ENCODE data around the gene OR1I1. TPM values are rescaled to one million over a fixed set of nuclear protein-coding genes. Genes with fewer than 3 reads are reported as not detected.
A peak's percentile ranks its signal among the peaks of the same experiment; 100 is the strongest.

The OR1I1 gene
- total and polyA plus RNA-seq, 8 donors = not detected

DNA sequence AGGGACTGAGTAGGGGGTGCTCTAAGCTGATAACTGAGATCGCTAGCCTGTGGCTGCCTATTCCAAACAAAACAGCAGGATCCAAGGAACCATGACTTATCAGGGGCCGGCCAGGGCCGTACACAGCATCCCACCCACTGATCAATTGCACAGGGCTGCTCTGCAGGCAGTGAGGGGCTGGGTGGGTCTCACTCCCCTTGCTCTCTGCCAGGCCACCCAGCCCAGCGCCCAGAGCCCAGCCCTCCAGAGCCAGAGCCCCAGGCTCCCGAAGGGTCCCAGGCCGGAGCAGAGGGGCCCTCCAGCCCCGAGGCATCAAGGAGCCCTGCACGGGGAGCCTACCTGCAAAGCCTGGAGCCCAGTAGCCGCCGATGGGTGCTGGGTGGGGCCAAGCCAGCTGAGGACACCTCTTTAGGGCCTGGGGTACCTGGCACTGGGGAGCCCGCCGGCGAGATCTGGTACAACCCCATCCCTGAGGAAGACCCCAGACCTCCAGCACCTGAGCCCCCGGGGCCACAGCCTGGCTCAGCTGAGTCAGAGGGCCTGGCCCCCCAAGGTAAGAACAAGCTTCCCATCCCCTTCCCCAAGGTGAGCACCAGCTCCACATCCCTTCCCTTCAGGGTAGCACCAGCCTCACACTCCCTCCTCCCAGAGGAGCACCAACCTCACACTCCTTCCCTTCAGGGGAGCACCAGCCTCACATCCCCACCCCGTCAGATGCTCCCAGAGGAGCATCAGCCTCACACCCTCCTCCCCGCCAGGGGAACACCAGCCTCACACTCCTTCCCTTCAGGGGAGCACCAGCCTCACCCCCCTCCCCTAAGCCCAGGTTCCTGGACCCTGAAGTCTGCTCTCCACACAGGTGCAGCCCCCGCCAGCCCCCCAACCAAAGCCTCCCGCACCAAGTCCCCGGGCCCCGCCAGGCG is 27.1 kb downstream of the OR1I1 start:
- WGBS, 5 donors = 74 to 91% (median 82%) methylated on average over 8 to 21 of the region's 21 CpGs
- peaks cover under 1 to 31% (median 17%) of the 10 kb centered on the region in 4 donors for H3K4me1 ChIP-seq
- H3K27ac ChIP-seq = peak overlapping the region in 3 of 5 donors; percentile 89 to 95 (median 93)
- peak overlapping the region in 2 of 4 donors; percentile 62 to 75 for H3K4me3 ChIP-seq
- H3K9me3 ChIP-seq = peaks cover 0 to 12% (median 8%) of the 10 kb centered on the region in 4 donors
- peaks cover 5 to 52% (median 46%) of the 10 kb centered on the region in 4 donors for H3K36me3 ChIP-seq
- peaks cover 0 to 38% (median 5%) of the 10 kb centered on the region in 3 donors for H3K27me3 ChIP-seq
- intact Hi-C loops (cut with DNase I; ENCODE audit: low total_unique reads) = no loop called here
- no peak for TF ChIP-seq POLR2AphosphoS5 (IDR thresholded peaks at IDR 0.05)
- TF ChIP-seq POLR2A (IDR thresholded peaks at IDR 0.05) = no peak
- TF ChIP-seq, protein P1, sequence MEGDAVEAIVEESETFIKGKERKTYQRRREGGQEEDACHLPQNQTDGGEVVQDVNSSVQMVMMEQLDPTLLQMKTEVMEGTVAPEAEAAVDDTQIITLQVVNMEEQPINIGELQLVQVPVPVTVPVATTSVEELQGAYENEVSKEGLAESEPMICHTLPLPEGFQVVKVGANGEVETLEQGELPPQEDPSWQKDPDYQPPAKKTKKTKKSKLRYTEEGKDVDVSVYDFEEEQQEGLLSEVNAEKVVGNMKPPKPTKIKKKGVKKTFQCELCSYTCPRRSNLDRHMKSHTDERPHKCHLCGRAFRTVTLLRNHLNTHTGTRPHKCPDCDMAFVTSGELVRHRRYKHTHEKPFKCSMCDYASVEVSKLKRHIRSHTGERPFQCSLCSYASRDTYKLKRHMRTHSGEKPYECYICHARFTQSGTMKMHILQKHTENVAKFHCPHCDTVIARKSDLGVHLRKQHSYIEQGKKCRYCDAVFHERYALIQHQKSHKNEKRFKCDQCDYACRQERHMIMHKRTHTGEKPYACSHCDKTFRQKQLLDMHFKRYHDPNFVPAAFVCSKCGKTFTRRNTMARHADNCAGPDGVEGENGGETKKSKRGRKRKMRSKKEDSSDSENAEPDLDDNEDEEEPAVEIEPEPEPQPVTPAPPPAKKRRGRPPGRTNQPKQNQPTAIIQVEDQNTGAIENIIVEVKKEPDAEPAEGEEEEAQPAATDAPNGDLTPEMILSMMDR (IDR thresholded peaks at IDR 0.05) = no peak
- TF ChIP-seq EP300 (IDR thresholded peaks at IDR 0.05) = no peak
- DNase-seq = no peak

DNA sequence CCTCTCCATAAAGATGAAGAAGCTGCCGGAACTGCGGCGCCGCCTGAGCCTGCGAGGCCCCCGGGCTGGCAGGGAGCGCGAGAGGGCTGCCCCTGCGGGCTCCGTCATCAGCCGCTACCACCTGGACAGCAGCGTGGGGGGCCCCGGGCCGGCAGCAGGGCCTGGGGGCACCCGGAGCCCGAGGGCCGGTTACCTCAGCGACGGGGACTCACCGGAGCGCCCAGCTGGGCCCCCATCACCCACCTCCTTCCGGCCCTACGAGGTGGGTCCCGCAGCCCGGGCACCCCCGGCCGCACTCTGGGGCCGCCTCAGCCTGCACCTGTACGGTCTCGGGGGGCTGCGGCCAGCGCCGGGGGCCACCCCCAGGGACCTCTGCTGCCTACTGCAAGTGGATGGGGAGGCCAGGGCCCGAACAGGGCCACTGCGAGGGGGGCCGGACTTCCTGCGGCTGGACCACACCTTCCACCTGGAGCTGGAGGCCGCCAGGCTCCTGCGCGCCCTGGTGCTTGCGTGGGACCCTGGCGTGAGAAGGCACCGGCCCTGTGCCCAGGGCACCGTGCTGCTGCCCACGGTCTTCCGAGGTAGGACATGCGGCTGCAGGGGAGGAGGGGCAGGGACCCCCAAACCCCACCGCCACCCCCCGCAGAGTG is 27.9 kb downstream of the OR1I1 start:
- Histone ChIP-seq H3K9me3 (peaks cover 0 to 4% (median under 1%) of the 10 kb centered on the region in 4 donors), H3K4me3 (no peak overlapping the region), H3K27me3 (peaks cover 0 to 38% (median 5%) of the 10 kb centered on the region in 3 donors), H3K27ac (no peak overlapping the region), H3K36me3 (peaks cover 5 to 59% (median 53%) of the 10 kb centered on the region in 4 donors), H3K4me1 (peaks cover 7 to 36% (median 21%) of the 10 kb centered on the region in 4 donors)
- DNase-seq = no peak
- 92 to 95% (median 94%) methylated on average over 10 to 49 of the region's 49 CpGs for WGBS, 5 donors
- intact Hi-C loops (cut with DNase I; ENCODE audit: low total_unique reads) = no loop called here
- TF ChIP-seq POLR2A (IDR thresholded peaks at IDR 0.05) (no peak), POLR2AphosphoS5 (IDR thresholded peaks at IDR 0.05) (no peak), EP300 (IDR thresholded peaks at IDR 0.05) (no peak)

DNA sequence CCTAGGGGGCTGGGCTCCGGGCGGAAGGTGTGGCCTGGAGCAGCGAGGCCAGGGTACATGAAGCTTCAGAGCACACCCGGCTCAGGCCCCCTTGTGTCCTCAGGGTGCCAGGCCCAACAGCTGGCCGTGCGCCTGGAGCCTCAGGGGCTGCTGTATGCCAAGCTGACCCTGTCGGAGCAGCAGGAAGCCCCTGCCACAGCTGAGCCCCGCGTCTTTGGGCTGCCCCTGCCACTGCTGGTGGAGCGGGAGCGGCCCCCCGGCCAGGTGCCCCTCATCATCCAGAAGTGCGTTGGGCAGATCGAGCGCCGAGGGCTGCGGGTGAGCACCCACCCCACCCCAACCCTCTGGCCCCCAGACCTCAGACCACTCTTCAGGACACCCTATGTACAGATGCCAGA is 28.4 kb downstream of the OR1I1 start:
- TF ChIP-seq EP300 (IDR thresholded peaks at IDR 0.05) = no peak
- TF ChIP-seq POLR2A (IDR thresholded peaks at IDR 0.05) = no peak
- TF ChIP-seq POLR2AphosphoS5 (IDR thresholded peaks at IDR 0.05) = no peak
- TF ChIP-seq, protein P1 (IDR thresholded peaks at IDR 0.05) = no peak
- intact Hi-C loops (cut with DNase I; ENCODE audit: low total_unique reads) = no loop called here
- no peak for DNase-seq
- peaks cover 5 to 65% (median 58%) of the 10 kb centered on the region in 4 donors for H3K36me3 ChIP-seq
- H3K9me3 ChIP-seq = no peaks in the 10 kb centered on the region
- peaks cover 7 to 41% (median 24%) of the 10 kb centered on the region in 4 donors for H3K4me1 ChIP-seq
- H3K27ac ChIP-seq = no peak overlapping the region
- 91 to 95% (median 92%) methylated on average over 13 to 17 of the region's 17 CpGs; no CpG with 5 or more reads in 1 of the 5 donors for WGBS, 5 donors
- no peak overlapping the region for H3K4me3 ChIP-seq
- peaks cover 0 to 38% (median 5%) of the 10 kb centered on the region in 3 donors for H3K27me3 ChIP-seq

DNA sequence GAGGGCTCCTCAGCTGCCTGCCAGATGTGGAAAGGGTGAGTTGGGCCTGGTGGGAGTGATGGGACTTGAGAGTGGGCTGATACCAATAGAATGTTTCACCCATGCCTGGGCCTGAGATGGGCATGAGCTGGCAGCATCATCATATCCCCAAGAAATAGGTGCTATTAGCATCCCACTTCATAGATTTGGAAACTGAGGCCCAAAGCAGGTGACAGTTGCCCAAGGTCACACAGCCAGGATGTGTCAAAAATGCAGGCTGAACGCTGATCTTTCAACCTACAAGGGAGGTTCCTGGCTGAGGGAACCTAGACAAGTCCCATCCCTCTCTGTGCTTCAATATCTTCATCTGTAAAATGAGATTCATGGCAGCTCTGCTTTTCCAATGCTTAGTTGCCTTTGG is 29.7 kb downstream of the OR1I1 start:
- intact Hi-C loops (cut with DNase I; ENCODE audit: low total_unique reads) = no loop called here
- WGBS, 5 donors = 89 to 100% (median 94%) methylated on average over 1 of the region's 1 CpG
- DNase-seq = no peak
- no peaks in the 10 kb centered on the region for H3K9me3 ChIP-seq
- H3K27me3 ChIP-seq = peaks cover 0 to 25% (median 5%) of the 10 kb centered on the region in 3 donors
- TF ChIP-seq EP300 (IDR thresholded peaks at IDR 0.05) = no peak
- TF ChIP-seq POLR2A (IDR thresholded peaks at IDR 0.05) = no peak
- TF ChIP-seq, protein P1 (IDR thresholded peaks at IDR 0.05) = no peak
- no peak for TF ChIP-seq POLR2AphosphoS5 (IDR thresholded peaks at IDR 0.05)
- peaks cover 7 to 42% (median 24%) of the 10 kb centered on the region in 4 donors for H3K4me1 ChIP-seq
- H3K27ac ChIP-seq = no peak overlapping the region
- H3K36me3 ChIP-seq = peaks cover 18 to 78% (median 72%) of the 10 kb centered on the region in 4 donors
- H3K4me3 ChIP-seq = no peak overlapping the region

Measured in stomach (tissue), 9 donors.